ENCODE data around the gene FBXL19.
A peak's percentile ranks its signal among the peaks of the same experiment; 100 is the strongest.

DNA sequence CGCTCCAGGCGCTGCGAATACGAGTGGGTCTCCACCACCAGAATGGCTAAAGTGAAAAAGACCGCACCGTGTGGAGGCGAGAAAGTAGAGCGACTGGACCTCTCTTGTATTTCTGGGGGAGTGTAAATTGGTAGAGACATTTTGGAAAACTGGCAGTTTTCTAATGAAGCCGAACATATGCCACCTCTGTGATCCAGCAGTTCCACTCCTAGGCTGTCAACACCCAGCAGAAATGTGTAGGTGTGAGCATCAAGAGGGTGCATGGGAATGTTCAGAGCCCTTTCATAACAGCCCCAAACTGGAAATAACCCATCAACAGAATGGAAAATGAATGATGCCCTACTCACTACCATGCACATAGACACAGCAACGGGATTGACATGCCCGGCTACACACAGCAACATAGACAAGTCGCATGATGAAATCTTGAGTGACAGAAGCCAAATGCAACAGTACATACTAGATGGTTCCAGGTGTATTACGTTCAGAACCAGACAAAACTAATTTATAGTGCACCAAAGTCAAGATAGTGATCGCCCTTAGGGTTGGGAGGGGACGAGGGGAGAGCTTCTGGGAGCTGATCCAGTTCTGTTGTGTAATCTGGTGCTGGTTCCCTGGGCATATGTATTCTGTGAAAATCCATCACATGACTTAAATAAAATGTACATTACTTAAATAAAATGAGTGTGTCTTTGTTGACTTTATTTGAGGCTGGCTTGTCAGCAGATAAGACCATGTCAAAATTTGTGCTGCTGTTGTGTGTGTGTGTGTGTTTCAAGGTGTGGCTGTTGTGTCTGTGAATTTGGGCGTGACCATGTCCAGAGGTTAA is 28.6 kb upstream of the FBXL19 start:
- TF ChIP-seq, protein P1, sequence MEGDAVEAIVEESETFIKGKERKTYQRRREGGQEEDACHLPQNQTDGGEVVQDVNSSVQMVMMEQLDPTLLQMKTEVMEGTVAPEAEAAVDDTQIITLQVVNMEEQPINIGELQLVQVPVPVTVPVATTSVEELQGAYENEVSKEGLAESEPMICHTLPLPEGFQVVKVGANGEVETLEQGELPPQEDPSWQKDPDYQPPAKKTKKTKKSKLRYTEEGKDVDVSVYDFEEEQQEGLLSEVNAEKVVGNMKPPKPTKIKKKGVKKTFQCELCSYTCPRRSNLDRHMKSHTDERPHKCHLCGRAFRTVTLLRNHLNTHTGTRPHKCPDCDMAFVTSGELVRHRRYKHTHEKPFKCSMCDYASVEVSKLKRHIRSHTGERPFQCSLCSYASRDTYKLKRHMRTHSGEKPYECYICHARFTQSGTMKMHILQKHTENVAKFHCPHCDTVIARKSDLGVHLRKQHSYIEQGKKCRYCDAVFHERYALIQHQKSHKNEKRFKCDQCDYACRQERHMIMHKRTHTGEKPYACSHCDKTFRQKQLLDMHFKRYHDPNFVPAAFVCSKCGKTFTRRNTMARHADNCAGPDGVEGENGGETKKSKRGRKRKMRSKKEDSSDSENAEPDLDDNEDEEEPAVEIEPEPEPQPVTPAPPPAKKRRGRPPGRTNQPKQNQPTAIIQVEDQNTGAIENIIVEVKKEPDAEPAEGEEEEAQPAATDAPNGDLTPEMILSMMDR (conservative IDR thresholded peaks at IDR 0.05) = 0 out of 2 replicates have a peak, but pooled peaks have one; percentile 15
- TF ChIP-seq EZH2 (IDR thresholded peaks at IDR 0.05; ENCODE audit: low read depth) = no peak
